ENCODE data around the gene SCML1.

DNA sequence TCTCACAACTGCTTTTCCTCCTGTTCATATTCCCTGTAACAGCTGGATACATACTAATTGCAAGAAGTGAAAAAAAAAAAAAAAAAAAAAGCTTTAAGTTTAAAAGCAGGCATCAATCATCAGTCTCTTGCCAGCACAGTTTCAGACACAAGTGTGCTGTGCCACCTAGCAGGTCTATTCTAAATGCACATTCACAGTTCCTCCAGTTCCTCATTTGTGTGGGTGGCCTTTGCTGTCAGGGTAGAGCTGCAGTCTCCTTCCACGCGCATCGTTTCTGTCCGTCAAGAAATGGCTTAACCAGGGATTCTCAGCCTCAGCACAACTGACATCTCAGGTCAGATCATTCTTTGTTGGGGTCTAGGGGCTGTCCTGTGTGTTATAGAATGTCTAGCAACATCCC lies 61.6 kb downstream of the SCML1 start:
- TF ChIP-seq, protein P1, sequence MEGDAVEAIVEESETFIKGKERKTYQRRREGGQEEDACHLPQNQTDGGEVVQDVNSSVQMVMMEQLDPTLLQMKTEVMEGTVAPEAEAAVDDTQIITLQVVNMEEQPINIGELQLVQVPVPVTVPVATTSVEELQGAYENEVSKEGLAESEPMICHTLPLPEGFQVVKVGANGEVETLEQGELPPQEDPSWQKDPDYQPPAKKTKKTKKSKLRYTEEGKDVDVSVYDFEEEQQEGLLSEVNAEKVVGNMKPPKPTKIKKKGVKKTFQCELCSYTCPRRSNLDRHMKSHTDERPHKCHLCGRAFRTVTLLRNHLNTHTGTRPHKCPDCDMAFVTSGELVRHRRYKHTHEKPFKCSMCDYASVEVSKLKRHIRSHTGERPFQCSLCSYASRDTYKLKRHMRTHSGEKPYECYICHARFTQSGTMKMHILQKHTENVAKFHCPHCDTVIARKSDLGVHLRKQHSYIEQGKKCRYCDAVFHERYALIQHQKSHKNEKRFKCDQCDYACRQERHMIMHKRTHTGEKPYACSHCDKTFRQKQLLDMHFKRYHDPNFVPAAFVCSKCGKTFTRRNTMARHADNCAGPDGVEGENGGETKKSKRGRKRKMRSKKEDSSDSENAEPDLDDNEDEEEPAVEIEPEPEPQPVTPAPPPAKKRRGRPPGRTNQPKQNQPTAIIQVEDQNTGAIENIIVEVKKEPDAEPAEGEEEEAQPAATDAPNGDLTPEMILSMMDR (IDR thresholded peaks at IDR 0.05; ENCODE audit: control extremely low read depth in 1 of 3, insufficient read depth in 1 of 3, low read depth in 1 of 3, low read length in 3 of 3): no peak
- TF ChIP-seq FOSL1 (IDR thresholded peaks at IDR 0.05; ENCODE audit: insufficient read depth, low read depth, low read length) (no peak), CREB1 (IDR thresholded peaks at IDR 0.05) (no peak), MAFK (IDR thresholded peaks at IDR 0.05; ENCODE audit: low read depth, low read length) (no peak), SRF (IDR thresholded peaks at IDR 0.05; ENCODE audit: low read depth, low read length) (no peak), EGR1 (IDR thresholded peaks at IDR 0.05; ENCODE audit: borderline replicate concordance, low read depth, low read length) (no peak)
- TF ChIP-seq, protein P2, sequence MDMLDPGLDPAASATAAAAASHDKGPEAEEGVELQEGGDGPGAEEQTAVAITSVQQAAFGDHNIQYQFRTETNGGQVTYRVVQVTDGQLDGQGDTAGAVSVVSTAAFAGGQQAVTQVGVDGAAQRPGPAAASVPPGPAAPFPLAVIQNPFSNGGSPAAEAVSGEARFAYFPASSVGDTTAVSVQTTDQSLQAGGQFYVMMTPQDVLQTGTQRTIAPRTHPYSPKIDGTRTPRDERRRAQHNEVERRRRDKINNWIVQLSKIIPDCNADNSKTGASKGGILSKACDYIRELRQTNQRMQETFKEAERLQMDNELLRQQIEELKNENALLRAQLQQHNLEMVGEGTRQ (IDR thresholded peaks at IDR 0.05; ENCODE audit: low read length): no peak
